SU-DHL-6 (cell line): ENCODE results near the gene OXCT2.
"Not testable (repeated sequence)": the region's sequence is repeated elsewhere in the genome, so short reads cannot be mapped to it uniquely, and the experiment has no call there.

Experiments
- CTCF ChIP-seq: fragments of 200-600 bp; sonication (generic); IDR thresholded peaks from one replicate; pipeline ENCODE4 v1.5.1; 2017; ENCODE audit warnings: antibody characterized with exemption, mild to moderate bottlenecking, low read length, moderate library complexity; ENCODE audit not compliant: insufficient read depth, poor library complexity, severe bottlenecking
- EZH2phosphoT487 ChIP-seq: fragments of 200-600 bp; sonication (generic), shearing (Covaris generic); conservative IDR thresholded peaks from 2 replicates; pipeline ENCODE4 v1.6.1; 2018; ENCODE audit warnings: mild to moderate bottlenecking, antibody characterized with exemption, low read length, moderate library complexity, mixed read lengths

- not testable (repeated sequence) for TF ChIP-seq CTCF, EZH2phosphoT487
Measured at GRCh38 chr1:39786303-39787107, 15.4 kb upstream of the OXCT2 start.
